GM21825 (cell line): ENCODE measurements around the gene KRTAP6-3.

Experiments
- ATAC-seq: cut with Tn5 transposase; IDR thresholded peaks from one replicate; pipeline ENCODE4 v1.9.1; 2021; ENCODE audit warnings: mild to moderate bottlenecking, moderate library complexity; ENCODE audit not compliant: unreplicated experiment

Gene KRTAP6-3, protein sequence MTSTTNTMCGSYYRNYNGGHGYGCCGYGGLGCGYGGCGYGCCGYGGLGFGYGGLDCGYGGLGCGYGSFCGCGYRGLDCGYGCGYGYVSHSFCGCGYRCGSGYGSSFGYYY

GRCh38 chr21:30592140-30592539, at the start of gene KRTAP6-3:
TSS of gene KRTAP6-3 (plus strand) at chr21:30592440. CDS start at chr21:30592446, 6 bp downstream.
- no peak for ATAC-seq

DNA sequence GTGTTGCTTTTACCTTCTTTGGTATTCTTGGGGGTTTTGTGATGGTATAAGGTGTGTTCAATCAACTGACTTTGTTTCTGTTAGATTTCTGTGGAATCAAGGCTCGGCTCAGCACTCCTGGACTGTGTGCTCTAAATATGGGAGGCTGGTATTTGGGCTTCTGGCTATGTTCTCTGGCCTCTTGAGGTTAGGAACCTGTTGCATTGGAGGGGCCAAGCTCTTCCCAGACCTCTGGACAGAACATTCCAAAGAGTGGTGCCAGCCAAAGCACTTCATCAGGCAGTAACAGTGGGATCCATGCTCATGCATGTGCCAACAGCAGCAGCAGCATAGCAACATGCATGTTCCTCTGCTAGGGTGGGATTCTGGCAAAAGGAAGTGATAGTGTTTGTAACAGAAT, 39.5 kb upstream of the KRTAP6-3 start:
- no peak for ATAC-seq

GRCh38 chr21:30555095-30555494, 37.1 kb upstream of the KRTAP6-3 start:
- no peak for ATAC-seq

GRCh38 chr21:30561264-30561895, 30.9 kb upstream of the KRTAP6-3 start, which contains the start of gene KRTAP19-7:
TSS of gene KRTAP19-7 (minus strand) at chr21:30561314. CDS start at chr21:30561289, 25 bp downstream.
- no peak for ATAC-seq

- no peak for ATAC-seq
Observed at GRCh38 chr21:30561957-30562356, 30.3 kb upstream of the KRTAP6-3 start.

DNA sequence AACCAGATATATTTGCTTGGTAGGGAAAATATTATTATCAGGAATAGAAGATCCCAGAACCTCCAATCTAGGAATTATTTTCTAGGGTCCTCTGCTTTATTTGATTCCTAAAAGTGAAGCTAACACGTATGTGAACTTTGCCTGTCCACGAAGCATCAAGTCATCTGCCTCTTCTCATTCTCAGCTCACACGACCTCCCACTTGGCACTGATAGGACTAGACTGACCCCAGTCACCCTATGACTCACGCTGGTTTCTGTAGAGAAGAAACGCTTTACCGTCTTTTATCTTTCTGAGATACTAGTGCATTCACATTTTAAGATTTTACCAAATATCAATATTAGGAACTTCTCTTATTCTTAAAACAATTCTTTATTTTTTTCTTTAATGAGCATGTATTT, 29.2 kb upstream of the KRTAP6-3 start:
- ATAC-seq, result no peak

DNA sequence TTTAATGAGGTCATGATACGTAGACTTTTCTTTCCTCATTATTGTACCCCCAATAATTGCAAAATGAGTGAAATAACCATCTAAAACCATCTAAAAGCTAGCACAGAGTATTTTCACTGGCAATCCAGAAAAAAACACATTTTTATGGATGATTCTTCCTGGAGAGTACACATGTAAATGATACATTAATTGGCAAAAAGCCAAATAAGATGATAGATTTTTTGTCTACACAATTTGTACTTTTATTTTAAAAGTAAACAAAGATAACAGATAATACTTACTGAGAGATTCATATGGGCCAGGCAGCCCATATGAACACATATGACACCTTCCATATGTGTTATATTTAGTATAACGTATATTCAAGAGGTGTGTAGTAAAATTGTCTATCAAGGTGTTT, 28.6 kb upstream of the KRTAP6-3 start:
- ATAC-seq, result no peak

DNA sequence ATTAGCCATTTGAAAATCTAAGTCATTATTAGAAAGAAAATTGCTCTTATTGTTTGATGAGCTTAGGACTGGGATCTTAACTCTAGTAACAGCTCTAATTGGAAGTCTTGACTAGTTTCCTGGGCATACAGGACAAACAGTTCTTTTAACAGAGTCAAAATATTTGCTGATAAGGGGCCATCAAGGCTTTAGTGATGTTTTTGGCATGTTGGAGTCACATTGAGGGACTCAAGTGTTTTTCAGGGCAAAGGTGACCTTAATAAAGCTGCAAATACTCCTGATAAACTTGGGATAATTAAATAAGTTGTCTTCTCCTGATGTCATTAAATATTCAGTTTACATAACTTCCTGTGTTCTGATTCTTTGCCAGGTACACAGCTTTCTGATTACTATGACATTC, 24.6 kb upstream of the KRTAP6-3 start:
- ATAC-seq, result no peak

DNA sequence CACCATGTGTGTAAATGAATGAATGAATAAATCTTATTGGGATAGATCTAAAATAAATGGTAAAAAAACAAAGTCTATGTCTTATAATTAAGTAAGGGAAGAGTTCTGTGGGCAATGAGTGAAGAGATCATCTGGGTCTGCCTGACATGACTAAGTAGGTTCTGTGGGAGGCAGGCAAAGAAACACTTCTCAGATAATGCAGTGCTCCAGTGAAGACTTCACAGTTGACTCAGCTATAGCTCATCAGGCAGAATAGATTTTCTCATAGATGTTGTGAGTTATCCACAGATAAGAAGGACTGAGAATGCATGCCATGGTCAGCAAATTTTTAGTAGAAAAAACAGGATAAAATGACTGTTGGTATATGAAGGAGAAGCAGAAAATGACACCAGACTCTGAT, 14.5 kb upstream of the KRTAP6-3 start:
- no peak for ATAC-seq

DNA sequence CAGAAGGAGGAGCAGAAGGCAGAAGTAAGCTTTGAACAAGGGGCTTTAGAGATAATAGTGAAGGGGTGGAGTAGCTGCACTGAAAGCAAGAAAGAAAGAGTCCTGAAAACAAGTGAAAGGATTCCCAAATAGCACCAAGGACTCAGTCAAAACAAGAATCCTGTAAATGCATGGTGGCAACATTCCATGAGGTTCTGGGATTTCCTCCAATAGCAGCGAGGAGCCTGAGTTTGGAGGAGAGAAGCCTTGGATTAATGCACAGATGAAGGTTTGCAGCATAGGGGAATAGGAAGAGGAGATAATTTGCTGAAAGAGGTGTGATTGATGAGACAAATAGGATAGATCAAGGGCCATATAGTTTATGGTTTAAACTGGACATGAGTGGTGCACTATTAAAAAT, 12.9 kb upstream of the KRTAP6-3 start:
- ATAC-seq, result no peak

GRCh38 chr21:30580132-30580531, 12.1 kb upstream of the KRTAP6-3 start:
- ATAC-seq, result no peak

DNA sequence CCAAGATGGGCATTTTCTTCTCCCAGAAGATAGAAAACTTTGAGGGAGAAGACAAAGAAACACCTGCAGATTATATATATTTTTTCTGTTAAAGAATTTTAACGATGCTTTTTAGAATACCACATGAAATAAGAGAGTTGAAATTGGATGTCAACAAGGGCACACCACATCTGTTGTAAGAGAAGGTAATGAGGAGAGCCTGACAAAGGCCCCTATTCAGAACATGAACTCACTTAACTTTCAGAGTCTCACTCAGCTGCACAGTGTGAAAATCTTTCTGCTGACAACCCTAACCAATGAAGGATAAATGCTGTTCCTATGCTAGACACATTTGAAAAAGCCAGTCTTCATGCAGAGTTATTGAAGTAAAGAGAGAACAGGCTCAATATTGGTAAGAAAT, 9.4 kb upstream of the KRTAP6-3 start:
- ATAC-seq, result no peak

DNA sequence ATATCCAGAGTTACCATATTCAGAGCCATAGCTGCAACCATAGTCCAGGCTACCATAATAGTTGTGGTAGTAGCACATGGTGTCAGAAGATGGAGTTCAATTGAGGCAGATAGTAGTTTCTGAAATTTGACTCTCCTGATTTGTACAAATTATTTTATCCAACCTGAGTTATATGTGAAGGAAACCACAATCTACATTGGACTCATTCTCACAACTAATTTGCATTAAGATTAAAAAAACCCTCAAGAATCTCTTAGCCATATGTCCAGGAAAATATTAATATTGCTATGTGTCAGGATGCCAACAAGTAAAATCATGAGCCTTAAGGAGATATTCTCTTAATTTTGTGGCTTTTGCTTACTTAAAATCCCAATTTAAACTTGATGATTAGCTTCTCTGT, 1.9 kb upstream of the KRTAP6-3 start, which contains the start of gene KRTAP22-2:
Gene KRTAP22-2, minus strand, starts transcription at position 101 of the 400 bp plus-strand sequence.
- ATAC-seq, result no peak

GRCh38 chr21:30598802-30599201, 6.6 kb downstream of the KRTAP6-3 start, which contains the start of gene KRTAP6-2:
TSS of gene KRTAP6-2 (minus strand) at chr21:30598902. CDS start at chr21:30598874, 28 bp downstream.
- ATAC-seq, result no peak

DNA sequence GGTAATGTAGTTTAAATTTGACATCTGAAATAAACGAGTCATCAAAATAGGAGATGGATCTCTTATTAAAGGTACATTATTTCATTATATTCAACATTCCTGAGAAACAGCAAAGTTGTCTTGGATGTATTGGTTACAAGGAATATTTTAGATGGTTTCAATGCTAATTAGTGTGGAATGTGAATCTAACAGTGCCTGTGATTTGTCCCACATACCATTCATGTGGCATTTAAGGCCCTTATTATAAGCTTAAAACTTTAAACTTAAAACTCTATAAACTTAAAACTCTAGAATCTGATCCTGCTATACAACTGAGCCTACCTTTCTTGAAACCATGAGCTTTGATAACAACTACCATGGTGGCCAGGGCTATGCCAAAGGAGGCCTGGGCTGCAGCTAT, 8.5 kb downstream of the KRTAP6-3 start, which contains the start of gene KRTAP22-1:
Gene KRTAP22-1, plus strand, starts transcription at position 301 of the 400 bp plus-strand sequence.
- no peak for ATAC-seq

DNA sequence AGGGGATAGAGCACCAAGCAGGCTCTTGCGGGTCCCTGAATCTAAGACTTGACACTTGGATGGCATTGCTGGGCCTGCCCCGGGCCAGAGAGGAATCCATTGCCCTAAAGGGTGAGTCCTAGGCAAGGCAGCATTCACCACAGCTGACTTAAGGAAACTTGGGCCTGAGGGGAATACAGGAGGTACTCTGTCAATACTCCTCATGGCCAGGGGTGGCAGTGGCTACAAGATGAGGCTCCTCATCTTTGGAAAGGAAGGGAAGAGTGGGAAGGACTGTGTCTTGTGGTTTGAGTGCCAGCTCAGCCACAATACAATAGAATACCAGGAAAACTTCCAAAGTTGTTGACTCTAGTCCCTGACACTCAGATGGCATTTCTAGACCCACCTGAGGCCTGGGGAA, 13.7 kb downstream of the KRTAP6-3 start:
- no peak for ATAC-seq

DNA sequence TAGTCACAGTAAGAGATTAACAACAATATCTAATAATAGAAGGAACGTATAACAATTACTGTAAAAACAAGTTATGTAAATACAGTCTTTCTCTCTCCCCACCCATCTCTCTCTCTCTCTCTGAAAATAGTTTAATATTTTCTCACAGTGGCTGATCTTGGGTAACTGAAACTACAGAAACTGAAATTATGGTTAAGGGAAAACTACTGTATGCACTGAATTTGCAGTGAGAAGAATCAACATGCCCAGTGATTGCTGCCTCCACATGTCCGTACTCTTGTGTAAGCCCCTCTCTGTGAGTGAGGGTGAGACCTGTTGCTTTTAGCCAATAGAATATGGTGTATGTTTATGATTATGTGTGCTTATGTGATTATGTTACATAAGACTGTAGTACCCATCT, 19.9 kb downstream of the KRTAP6-3 start:
- no peak for ATAC-seq

DNA sequence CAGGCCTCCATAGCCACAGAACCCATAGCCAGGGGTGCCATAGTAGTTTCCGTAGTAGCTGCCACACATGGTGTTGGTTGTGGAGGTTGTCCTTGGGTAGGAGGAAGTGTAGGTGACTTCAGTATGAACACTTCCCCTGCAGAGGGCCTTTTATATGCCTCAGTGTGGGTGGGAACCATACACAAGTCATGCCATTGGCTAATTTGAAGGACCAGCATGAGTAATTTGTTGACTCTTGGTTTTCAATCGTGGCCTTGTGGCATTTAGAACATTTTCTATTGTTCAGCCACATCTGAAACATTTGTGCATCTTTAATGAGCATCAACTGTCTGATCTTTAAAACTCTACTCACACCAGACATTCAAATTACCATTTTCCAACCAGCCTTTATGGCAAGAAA, 21.6 kb downstream of the KRTAP6-3 start, which contains the start of gene KRTAP6-1:
Gene KRTAP6-1, minus strand, starts transcription at position 95 of the 400 bp plus-strand sequence. Its CDS starts 26 bp downstream, at position 69.
- no peak for ATAC-seq

GRCh38 chr21:30615199-30615598, 23.0 kb downstream of the KRTAP6-3 start:
- ATAC-seq, result no peak

GRCh38 chr21:30616125-30616524, 23.9 kb downstream of the KRTAP6-3 start, which contains the start of gene KRTAP20-1:
TSS of gene KRTAP20-1 (plus strand) at chr21:30616425. CDS start at chr21:30616455, 30 bp downstream.
- ATAC-seq, result no peak

- no peak for ATAC-seq
Observed at GRCh38 chr21:30620080-30620479, 27.8 kb downstream of the KRTAP6-3 start.

- no peak for ATAC-seq
Observed at GRCh38 chr21:30620522-30620921, 28.3 kb downstream of the KRTAP6-3 start, which contains the start of gene KRTAP20-4. TSS of gene KRTAP20-4 (plus strand) at chr21:30620627.
